GM23338 (cell line): ENCODE measurements around the gene NSD2. TPM values are rescaled to one million over a fixed set of nuclear protein-coding genes. Genes with fewer than 3 reads are reported as not detected.

Source experiments
- ATAC-seq: fragments of 200-7000 bp; cut with Tn5 transposase; 3 replicates; pipeline ENCODE4 v1.9.1; 2020
- DNase-seq: peaks from one replicate; pipeline ENCODE4 v3.0.0-alpha.2; 2015; ENCODE audit warnings: low spot score
- H2AFZ ChIP-seq: fragments of 200-600 bp; sonication (generic); 2 replicates; pipeline ENCODE4 v1.8.0; 2016; ENCODE audit warnings: antibody characterized with exemption, mild to moderate bottlenecking, moderate library complexity
- H3F3A ChIP-seq: fragments of 200-600 bp; sonication (generic); replicated peaks from 2 replicates; pipeline ENCODE4 v1.8.0; 2017; ENCODE audit warnings: antibody characterized with exemption, mixed run types, low read depth
- H3K27ac ChIP-seq: fragments of 200-600 bp; sonication (generic); 2 replicates; pipeline ENCODE4 v1.6.1; 2016; ENCODE audit warnings: low read depth
- H3K27me3 ChIP-seq: fragments of 200-600 bp; sonication (generic); 2 replicates; pipeline ENCODE4 v1.8.0; 2016; ENCODE audit warnings: mild to moderate bottlenecking, mixed run types, moderate library complexity; ENCODE audit not compliant: insufficient read depth
- H3K36me3 ChIP-seq: fragments of 200-600 bp; sonication (generic); 2 replicates; pipeline ENCODE4 v1.8.0; 2016; ENCODE audit warnings: mild to moderate bottlenecking; ENCODE audit not compliant: insufficient read depth
- H3K4me1 ChIP-seq: fragments of 200-600 bp; sonication (generic); 2 replicates; pipeline ENCODE4 v1.8.0; 2016; ENCODE audit warnings: mild to moderate bottlenecking, moderate library complexity; ENCODE audit not compliant: insufficient read depth
- H3K4me2 ChIP-seq: fragments of 200-600 bp; sonication (generic); 2 replicates; pipeline ENCODE4 v1.7.1; 2017; ENCODE audit warnings: mixed run types
- H3K4me3 ChIP-seq: fragments of 200-600 bp; sonication (generic); 2 replicates; pipeline ENCODE4 v1.6.1; 2016; ENCODE audit warnings: mixed run types
- H3K79me2 ChIP-seq: fragments of 200-600 bp; sonication (generic); replicated peaks from 2 replicates; pipeline ENCODE4 v1.8.0; 2017; ENCODE audit warnings: mild to moderate bottlenecking; ENCODE audit not compliant: insufficient read depth
- H3K9me2 ChIP-seq: fragments of 200-600 bp; sonication (generic); 2 replicates; pipeline ENCODE4 v1.8.0; 2017; ENCODE audit not compliant: insufficient read depth
- H4K20me1 ChIP-seq: fragments of 200-600 bp; sonication (generic); replicated peaks from 2 replicates; pipeline ENCODE4 v1.8.0; 2017; ENCODE audit warnings: mild to moderate bottlenecking; ENCODE audit not compliant: insufficient read depth
- H3K27ac Mint-ChIP-seq: 2 replicates; pipeline ENCODE4 v1.8.0; 2020; ENCODE audit warnings: inconsistent platforms, mild to moderate bottlenecking, moderate library complexity, mixed read lengths
- H3K27me3 Mint-ChIP-seq: 3 replicates; pipeline ENCODE4 v1.8.0; 2022; ENCODE audit warnings: low read depth, mild to moderate bottlenecking, moderate library complexity, mixed read lengths, inconsistent platforms; ENCODE audit not compliant: insufficient read depth, poor library complexity
- H3K36me3 Mint-ChIP-seq: 3 replicates; pipeline ENCODE4 v1.8.0; 2021; ENCODE audit warnings: low read depth, mild to moderate bottlenecking, inconsistent platforms, moderate library complexity, mixed read lengths
- H3K4me1 Mint-ChIP-seq: 3 replicates; pipeline ENCODE4 v1.8.0; 2020; ENCODE audit warnings: mild to moderate bottlenecking, inconsistent platforms, mixed read lengths
- H3K4me3 Mint-ChIP-seq: 3 replicates; pipeline ENCODE4 v1.8.0; 2021; ENCODE audit warnings: moderate library complexity, mild to moderate bottlenecking, inconsistent platforms, mixed read lengths
- H3K9me3 Mint-ChIP-seq: 3 replicates; pipeline ENCODE4 v1.8.0; 2020; ENCODE audit warnings: moderate library complexity, mild to moderate bottlenecking, inconsistent platforms, mixed read lengths
- NANOG ChIP-seq: IDR thresholded peaks from 2 replicates; pipeline ENCODE4 v1.6.1; 2016; ENCODE audit warnings: antibody characterized with exemption, borderline replicate concordance
- POLR2AphosphoS5 ChIP-seq: IDR thresholded peaks from 2 replicates; pipeline ENCODE4 v1.6.1; 2016; ENCODE audit warnings: antibody characterized with exemption, low read depth
- REST ChIP-seq: IDR thresholded peaks from one replicate; pipeline ENCODE4 v1.6.1; 2018; ENCODE audit warnings: antibody characterized with exemption; ENCODE audit not compliant: unreplicated experiment
- STAT1 ChIP-seq: IDR thresholded peaks from one replicate; pipeline ENCODE4 v1.6.1; 2016; ENCODE audit warnings: antibody characterized with exemption; ENCODE audit not compliant: unreplicated experiment
- ZNF331 ChIP-seq: fragments of 250-450 bp; sonication (Bioruptor Pico); IDR thresholded peaks from 2 replicates; pipeline ENCODE4 v1.5.0; 2020; ENCODE audit warnings: low read depth, mild to moderate bottlenecking, moderate library complexity
- ZNF462 ChIP-seq: fragments of 250-450 bp; sonication (Bioruptor Pico); IDR thresholded peaks from 2 replicates; pipeline ENCODE4 v1.5.0; 2020; ENCODE audit warnings: mild to moderate bottlenecking, moderate library complexity
- polyA plus RNA-seq: library from polyadenylated mRNA; unstranded; fragments of >200 nt; fragmentation: Nextera tagmentation; extraction: Ambion mirVana; gene quantifications from 2 replicates; pipeline ENCODE4 v1.2.1, GENCODE V29; 2016
- total RNA-seq: library from RNA; depleted of rRNA; stranded (reverse); fragments of >200 nt; shearing (Covaris generic); gene quantifications from 2 replicates; pipeline ENCODE4 v1.2.3, GENCODE V29; 2014

NSD2 gene
- total and polyA plus RNA-seq, 2 experiments from 2014 or later: 33.5 to 84.4 TPM

GRCh38 chr4:1984406-1985191 lies 113.4 kb downstream of the NSD2 start (continued):
- no peak for TF ChIP-seq ZNF462 (CRISPR knock-in tag)
- no peak for TF ChIP-seq ZNF331 (CRISPR knock-in tag)

- no peak; the same call in 2 of the 3 replicates for ATAC-seq
- Histone ChIP-seq H4K20me1 (peaks cover 5% of the 10 kb centered on the region; the same call in 1 of the 2 replicates), H3K27ac (no peak overlapping the region), H2AFZ (no peak overlapping the region), H3F3A (peaks cover 5% of the 10 kb centered on the region; the same call in 1 of the 2 replicates), H3K27me3 (no peaks in the 10 kb centered on the region), H3K4me3 (no peak overlapping the region), H3K36me3 (no peaks in the 10 kb centered on the region; the same call in 1 of the 2 replicates), H3K79me2 (peaks cover 1% of the 10 kb centered on the region; the same call in 1 of the 2 replicates), H3K4me2 (no peak overlapping the region), H3K4me1 (no peaks in the 10 kb centered on the region), H3K9me2 (no peaks in the 10 kb centered on the region)
- H3K27me3 Mint-ChIP-seq: peaks cover 2% of the 10 kb centered on the region
- H3K9me3 Mint-ChIP-seq: no peaks in the 10 kb centered on the region
- H3K27ac Mint-ChIP-seq: no peak overlapping the region
- TF ChIP-seq REST: no peak
- TF ChIP-seq POLR2AphosphoS5: no peak
- TF ChIP-seq NANOG: no peak
- TF ChIP-seq STAT1: no peak
- peaks cover 4% of the 10 kb centered on the region; the same call in 2 of the 3 replicates for H3K4me1 Mint-ChIP-seq
- H3K4me3 Mint-ChIP-seq: no peak overlapping the region
- H3K36me3 Mint-ChIP-seq: peaks cover 48% of the 10 kb centered on the region
- DNase-seq: no peak
These were observed 114.1 kb downstream of the NSD2 start for GRCh38 chr4:1985294-1985693.
